Ishikawa (cell line): ENCODE measurements around the gene FKBP4.

Experiments
- RAD21 ChIP-seq: IDR thresholded peaks from 2 replicates; pipeline ENCODE4 v1.6.1; 2012; ENCODE audit warnings: low read depth
- TF ChIP-seq, protein P1 (sequence below): IDR thresholded peaks from 2 replicates; pipeline ENCODE4 v1.6.1; 2012; ENCODE audit warnings: low read depth, mild to moderate bottlenecking

Gene FKBP4

DNA sequence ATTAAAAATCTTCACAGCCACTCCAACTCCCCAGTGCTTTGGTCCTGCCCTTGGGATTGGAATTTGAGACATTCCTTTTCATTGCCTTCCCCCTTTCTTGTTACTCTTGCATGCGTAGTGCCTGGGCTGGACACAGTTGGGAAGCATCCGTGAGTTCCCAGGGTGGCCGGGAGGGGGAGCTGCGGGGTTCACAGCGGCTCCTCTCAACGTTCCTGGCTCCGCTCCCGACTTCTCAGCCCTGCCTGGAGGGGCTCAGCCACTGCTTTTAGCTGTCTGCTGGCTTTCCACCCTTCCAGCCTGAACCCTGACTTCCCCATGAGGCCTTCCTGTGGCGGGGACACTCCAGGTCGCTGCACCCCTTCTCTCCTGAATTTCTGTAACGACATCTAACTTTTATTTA is 58.9 kb downstream of the FKBP4 start:
- TF ChIP-seq, protein P1, sequence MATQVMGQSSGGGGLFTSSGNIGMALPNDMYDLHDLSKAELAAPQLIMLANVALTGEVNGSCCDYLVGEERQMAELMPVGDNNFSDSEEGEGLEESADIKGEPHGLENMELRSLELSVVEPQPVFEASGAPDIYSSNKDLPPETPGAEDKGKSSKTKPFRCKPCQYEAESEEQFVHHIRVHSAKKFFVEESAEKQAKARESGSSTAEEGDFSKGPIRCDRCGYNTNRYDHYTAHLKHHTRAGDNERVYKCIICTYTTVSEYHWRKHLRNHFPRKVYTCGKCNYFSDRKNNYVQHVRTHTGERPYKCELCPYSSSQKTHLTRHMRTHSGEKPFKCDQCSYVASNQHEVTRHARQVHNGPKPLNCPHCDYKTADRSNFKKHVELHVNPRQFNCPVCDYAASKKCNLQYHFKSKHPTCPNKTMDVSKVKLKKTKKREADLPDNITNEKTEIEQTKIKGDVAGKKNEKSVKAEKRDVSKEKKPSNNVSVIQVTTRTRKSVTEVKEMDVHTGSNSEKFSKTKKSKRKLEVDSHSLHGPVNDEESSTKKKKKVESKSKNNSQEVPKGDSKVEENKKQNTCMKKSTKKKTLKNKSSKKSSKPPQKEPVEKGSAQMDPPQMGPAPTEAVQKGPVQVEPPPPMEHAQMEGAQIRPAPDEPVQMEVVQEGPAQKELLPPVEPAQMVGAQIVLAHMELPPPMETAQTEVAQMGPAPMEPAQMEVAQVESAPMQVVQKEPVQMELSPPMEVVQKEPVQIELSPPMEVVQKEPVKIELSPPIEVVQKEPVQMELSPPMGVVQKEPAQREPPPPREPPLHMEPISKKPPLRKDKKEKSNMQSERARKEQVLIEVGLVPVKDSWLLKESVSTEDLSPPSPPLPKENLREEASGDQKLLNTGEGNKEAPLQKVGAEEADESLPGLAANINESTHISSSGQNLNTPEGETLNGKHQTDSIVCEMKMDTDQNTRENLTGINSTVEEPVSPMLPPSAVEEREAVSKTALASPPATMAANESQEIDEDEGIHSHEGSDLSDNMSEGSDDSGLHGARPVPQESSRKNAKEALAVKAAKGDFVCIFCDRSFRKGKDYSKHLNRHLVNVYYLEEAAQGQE: no peak
- TF ChIP-seq RAD21: peak; percentile 48; the same call in 1 of the 2 replicates
